HepG2 (cell line): ENCODE measurements around the gene RBBP8NL. TPM values are rescaled to one million over a fixed set of nuclear protein-coding genes. Genes with fewer than 3 reads are reported as not detected.

ENCODE experiments used
- ARNTL ChIP-seq: sonication (generic); formaldehyde crosslinking; IDR thresholded peaks from 2 replicates; pipeline ENCODE4 v1.4.0; 2020; ENCODE audit warnings: mild to moderate bottlenecking, missing genetic modification reagents
- DNMT1 ChIP-seq: sonication (generic); formaldehyde crosslinking; IDR thresholded peaks from 2 replicates; pipeline ENCODE4 v1.5.1; 2020; ENCODE audit warnings: mild to moderate bottlenecking, missing genetic modification reagents
- ETV6 ChIP-seq: sonication (generic); formaldehyde crosslinking; conservative IDR thresholded peaks from 2 replicates; pipeline ENCODE4 v1.4.0; 2020; ENCODE audit warnings: missing genetic modification reagents
- FOXA1 ChIP-seq, 2 experiments: fragments of 450-650 bp in 1 of 2; sonication (generic) in 1 of 2; formaldehyde crosslinking in 1 of 2; IDR thresholded peaks; 2 replicates each; pipeline versions ENCODE4 v1.4.0 to v1.6.1; 2016 to 2020; ENCODE audit warnings: missing genetic modification reagents in 1 of 2
- FOXK1 ChIP-seq: sonication (generic); formaldehyde crosslinking; IDR thresholded peaks from 2 replicates; pipeline ENCODE4 v1.4.0; 2020; ENCODE audit warnings: low read depth, missing genetic modification reagents, borderline replicate concordance
- HNRNPH1 ChIP-seq: fragments of 200-400 bp; formaldehyde crosslinking; optimal IDR thresholded peaks from 2 replicates; pipeline ENCODE3; 2017; ENCODE audit warnings: mild to moderate bottlenecking, low read depth, low read length
- ISL2 ChIP-seq: sonication (generic); formaldehyde crosslinking; IDR thresholded peaks from 2 replicates; pipeline ENCODE4 v1.5.0; 2020; ENCODE audit warnings: missing genetic modification reagents
- LBX2 ChIP-seq: sonication (generic); formaldehyde crosslinking; IDR thresholded peaks from 2 replicates; pipeline ENCODE4 v1.5.0; 2020; ENCODE audit warnings: missing genetic modification reagents, mild to moderate bottlenecking, borderline replicate concordance
- NR2F6 ChIP-seq, 2 experiments: IDR thresholded peaks; 2 replicates each; pipeline ENCODE4 v1.6.1; 2016; ENCODE audit warnings: antibody characterized with exemption in 1 of 2, mild to moderate bottlenecking in 1 of 2
- PREB ChIP-seq: sonication (generic); formaldehyde crosslinking; IDR thresholded peaks from 2 replicates; pipeline ENCODE4 v1.4.0; 2020; ENCODE audit warnings: missing genetic modification reagents
- SAFB2 ChIP-seq: sonication (generic); formaldehyde crosslinking; IDR thresholded peaks from 2 replicates; pipeline ENCODE4 v1.5.1; 2020; ENCODE audit warnings: missing genetic modification reagents, low read depth, mild to moderate bottlenecking, borderline replicate concordance
- SRSF1 ChIP-seq: fragments of 200-400 bp; formaldehyde crosslinking; optimal IDR thresholded peaks from 2 replicates; pipeline ENCODE3; 2017; ENCODE audit warnings: mild to moderate bottlenecking, low read depth, low read length, moderate library complexity
- ZFP82 ChIP-seq: sonication (generic); formaldehyde crosslinking; IDR thresholded peaks from 2 replicates; pipeline ENCODE4 v1.5.1; 2020; ENCODE audit warnings: mild to moderate bottlenecking, missing genetic modification reagents, borderline replicate concordance
- ZNF275 ChIP-seq: sonication (generic); formaldehyde crosslinking; IDR thresholded peaks from 2 replicates; pipeline ENCODE4 v1.8.0; 2022; ENCODE audit warnings: missing genetic modification reagents, mild to moderate bottlenecking, inconsistent platforms, borderline replicate concordance
- polyA plus RNA-seq, 8 experiments: library from polyadenylated mRNA; depleted of rRNA in 3 of 8; stranded (reverse) in 7 of 8; unstranded in 1 of 8; fragments of >200 nt; fragmentation: Illumina TruSeq in 4 of 8; extraction: Trizol in 4 of 8; gene quantifications; 2 replicates each; pipeline versions ENCODE4 v1.2.1 to v1.2.3, GENCODE V29; 2011 to 2016; ENCODE audit warnings: low read depth in 4 of 8, missing spikeins in 1 of 8, mixed read lengths in 1 of 8; ENCODE audit not compliant: insufficient read depth in 1 of 8
- total RNA-seq, 5 experiments: library from RNA; depleted of rRNA; stranded (reverse); fragments of >200 nt; fragmentation: Illumina TruSeq; extraction: Trizol; gene quantifications; 2 replicates each; pipeline ENCODE4 v1.2.3, GENCODE V29; 2016; ENCODE audit warnings: low read depth in 1 of 5
- TF ChIP-seq, protein P1 (sequence below): IDR thresholded peaks from 2 replicates; pipeline ENCODE4 v1.6.1; 2016; ENCODE audit warnings: low read depth, missing genetic modification reagents, missing compliant biosample characterization
- TF ChIP-seq, protein P2 (sequence below): sonication (generic); formaldehyde crosslinking; IDR thresholded peaks from 2 replicates; pipeline ENCODE4 v1.8.0; 2022; ENCODE audit warnings: mild to moderate bottlenecking, missing genetic modification reagents, moderate library complexity
- TF ChIP-seq, protein P3 (sequence below): sonication (generic); formaldehyde crosslinking; IDR thresholded peaks from 2 replicates; pipeline ENCODE4 v1.8.0; 2022; ENCODE audit warnings: mild to moderate bottlenecking, missing genetic modification reagents; ENCODE audit not compliant: insufficient replicate concordance

RBBP8NL gene
- total and polyA plus RNA-seq, 2 of the 13 experiments (the other 11 are each of a cell fraction or from before 2014, with no cell fraction given), result 0.69 to 0.86 TPM

DNA sequence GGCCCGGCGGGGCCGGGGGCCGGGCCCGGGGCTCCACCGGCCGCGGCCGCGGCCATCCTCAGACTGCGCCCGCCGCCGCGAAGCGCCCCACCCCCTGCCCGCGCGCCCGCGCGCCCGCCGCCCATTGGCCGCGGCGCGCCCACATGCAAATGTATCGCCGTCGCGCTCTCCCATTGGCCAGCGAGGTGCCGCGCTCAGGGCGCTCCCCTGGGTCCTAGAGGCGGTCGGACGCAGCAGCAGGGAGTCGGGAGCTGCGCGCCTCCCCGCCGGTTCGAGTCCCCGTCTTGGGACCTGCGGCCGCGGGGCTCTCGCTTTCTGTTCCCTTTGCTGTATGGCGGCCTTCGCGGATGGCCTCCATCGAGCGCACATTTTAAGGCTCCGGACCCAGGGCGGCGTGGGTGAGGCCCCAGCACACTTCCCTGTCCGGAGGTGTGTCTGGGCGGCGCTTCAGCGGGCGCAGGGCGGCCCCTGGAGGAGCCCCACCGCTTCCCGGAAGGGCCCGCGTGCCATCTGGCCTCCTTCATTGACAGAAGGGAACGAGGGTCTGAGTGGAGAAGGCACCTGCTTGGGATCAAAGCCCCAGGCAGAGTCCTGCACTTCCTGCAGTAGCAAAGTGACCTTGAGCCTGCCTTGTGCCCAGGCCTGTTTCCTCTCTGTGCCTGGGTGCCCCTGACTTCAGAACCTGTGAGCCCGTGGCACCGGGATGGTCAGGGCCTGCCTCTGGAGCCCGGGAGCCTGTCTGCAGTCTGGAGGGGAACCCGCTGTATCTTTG is 19.9 kb downstream of the RBBP8NL start, which contains the start of gene CABLES2 (continued):
- peak; percentile 80; the same call in 1 of the 2 replicates for TF ChIP-seq DNMT1
- TF ChIP-seq, protein P1, sequence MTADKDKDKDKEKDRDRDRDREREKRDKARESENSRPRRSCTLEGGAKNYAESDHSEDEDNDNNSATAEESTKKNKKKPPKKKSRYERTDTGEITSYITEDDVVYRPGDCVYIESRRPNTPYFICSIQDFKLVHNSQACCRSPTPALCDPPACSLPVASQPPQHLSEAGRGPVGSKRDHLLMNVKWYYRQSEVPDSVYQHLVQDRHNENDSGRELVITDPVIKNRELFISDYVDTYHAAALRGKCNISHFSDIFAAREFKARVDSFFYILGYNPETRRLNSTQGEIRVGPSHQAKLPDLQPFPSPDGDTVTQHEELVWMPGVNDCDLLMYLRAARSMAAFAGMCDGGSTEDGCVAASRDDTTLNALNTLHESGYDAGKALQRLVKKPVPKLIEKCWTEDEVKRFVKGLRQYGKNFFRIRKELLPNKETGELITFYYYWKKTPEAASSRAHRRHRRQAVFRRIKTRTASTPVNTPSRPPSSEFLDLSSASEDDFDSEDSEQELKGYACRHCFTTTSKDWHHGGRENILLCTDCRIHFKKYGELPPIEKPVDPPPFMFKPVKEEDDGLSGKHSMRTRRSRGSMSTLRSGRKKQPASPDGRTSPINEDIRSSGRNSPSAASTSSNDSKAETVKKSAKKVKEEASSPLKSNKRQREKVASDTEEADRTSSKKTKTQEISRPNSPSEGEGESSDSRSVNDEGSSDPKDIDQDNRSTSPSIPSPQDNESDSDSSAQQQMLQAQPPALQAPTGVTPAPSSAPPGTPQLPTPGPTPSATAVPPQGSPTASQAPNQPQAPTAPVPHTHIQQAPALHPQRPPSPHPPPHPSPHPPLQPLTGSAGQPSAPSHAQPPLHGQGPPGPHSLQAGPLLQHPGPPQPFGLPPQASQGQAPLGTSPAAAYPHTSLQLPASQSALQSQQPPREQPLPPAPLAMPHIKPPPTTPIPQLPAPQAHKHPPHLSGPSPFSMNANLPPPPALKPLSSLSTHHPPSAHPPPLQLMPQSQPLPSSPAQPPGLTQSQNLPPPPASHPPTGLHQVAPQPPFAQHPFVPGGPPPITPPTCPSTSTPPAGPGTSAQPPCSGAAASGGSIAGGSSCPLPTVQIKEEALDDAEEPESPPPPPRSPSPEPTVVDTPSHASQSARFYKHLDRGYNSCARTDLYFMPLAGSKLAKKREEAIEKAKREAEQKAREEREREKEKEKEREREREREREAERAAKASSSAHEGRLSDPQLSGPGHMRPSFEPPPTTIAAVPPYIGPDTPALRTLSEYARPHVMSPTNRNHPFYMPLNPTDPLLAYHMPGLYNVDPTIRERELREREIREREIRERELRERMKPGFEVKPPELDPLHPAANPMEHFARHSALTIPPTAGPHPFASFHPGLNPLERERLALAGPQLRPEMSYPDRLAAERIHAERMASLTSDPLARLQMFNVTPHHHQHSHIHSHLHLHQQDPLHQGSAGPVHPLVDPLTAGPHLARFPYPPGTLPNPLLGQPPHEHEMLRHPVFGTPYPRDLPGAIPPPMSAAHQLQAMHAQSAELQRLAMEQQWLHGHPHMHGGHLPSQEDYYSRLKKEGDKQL (CRISPR knock-in tag), result no peak
- no peak for TF ChIP-seq NR2F6 (IDR thresholded peaks at IDR 0.05)
- TF ChIP-seq NR2F6 (CRISPR knock-in tag; IDR thresholded peaks at IDR 0.05), result peak; percentile 32; the same call in 1 of the 2 replicates
- TF ChIP-seq ISL2 (CRISPR knock-in tag), result peak; percentile 89
- no peak for TF ChIP-seq HNRNPH1
- TF ChIP-seq ZFP82 (CRISPR knock-in tag), result 0 out of 2 replicates have a peak, but pooled peaks have one; percentile 53
- TF ChIP-seq PREB, result peak; percentile 98
- TF ChIP-seq, protein P2, sequence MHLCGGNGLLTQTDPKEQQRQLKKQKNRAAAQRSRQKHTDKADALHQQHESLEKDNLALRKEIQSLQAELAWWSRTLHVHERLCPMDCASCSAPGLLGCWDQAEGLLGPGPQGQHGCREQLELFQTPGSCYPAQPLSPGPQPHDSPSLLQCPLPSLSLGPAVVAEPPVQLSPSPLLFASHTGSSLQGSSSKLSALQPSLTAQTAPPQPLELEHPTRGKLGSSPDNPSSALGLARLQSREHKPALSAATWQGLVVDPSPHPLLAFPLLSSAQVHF (CRISPR knock-in tag), result no peak
- no peak for TF ChIP-seq FOXA1 (IDR thresholded peaks at IDR 0.05)
- TF ChIP-seq FOXA1 (CRISPR knock-in tag; IDR thresholded peaks at IDR 0.05), result peak; percentile 51; the same call in 1 of the 2 replicates
- TF ChIP-seq FOXK1 (CRISPR knock-in tag), result peak; percentile 66; the same call in 1 of the 2 replicates
- peak; percentile 93; the same call in 1 of the 2 replicates for TF ChIP-seq ETV6 (CRISPR knock-in tag)
- peak; percentile 92; the same call in 1 of the 2 replicates for TF ChIP-seq ZNF275 (CRISPR knock-in tag)
- TF ChIP-seq SRSF1, result no peak
- TF ChIP-seq ARNTL (CRISPR knock-in tag), result peak; percentile 72
- TF ChIP-seq, protein P3, sequence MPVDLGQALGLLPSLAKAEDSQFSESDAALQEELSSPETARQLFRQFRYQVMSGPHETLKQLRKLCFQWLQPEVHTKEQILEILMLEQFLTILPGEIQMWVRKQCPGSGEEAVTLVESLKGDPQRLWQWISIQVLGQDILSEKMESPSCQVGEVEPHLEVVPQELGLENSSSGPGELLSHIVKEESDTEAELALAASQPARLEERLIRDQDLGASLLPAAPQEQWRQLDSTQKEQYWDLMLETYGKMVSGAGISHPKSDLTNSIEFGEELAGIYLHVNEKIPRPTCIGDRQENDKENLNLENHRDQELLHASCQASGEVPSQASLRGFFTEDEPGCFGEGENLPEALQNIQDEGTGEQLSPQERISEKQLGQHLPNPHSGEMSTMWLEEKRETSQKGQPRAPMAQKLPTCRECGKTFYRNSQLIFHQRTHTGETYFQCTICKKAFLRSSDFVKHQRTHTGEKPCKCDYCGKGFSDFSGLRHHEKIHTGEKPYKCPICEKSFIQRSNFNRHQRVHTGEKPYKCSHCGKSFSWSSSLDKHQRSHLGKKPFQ (CRISPR knock-in tag), result no peak
- TF ChIP-seq SAFB2 (CRISPR knock-in tag), result peak; percentile 80; the same call in 1 of the 2 replicates
- no peak for TF ChIP-seq LBX2
